ENCODE data around the gene TEC.

The TEC gene

DNA sequence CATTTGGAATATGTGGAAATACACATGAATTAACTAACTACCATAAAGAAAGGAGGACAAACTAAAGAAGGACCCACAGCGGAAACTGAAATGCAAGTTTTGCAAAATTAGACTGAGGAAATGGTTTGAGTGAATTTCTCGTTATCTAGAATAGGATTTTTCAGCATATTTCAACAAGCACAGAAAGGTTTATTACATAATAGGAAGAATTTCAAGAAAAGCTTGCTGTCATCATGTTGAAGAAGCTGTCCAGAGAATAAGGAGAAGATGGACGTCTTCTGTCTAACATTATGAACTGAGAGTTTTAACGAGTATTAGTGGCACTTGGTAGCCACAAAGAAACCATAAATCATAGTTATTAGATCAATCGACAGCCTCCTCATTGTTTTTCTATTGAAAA is 45.0 kb downstream of the TEC start:
- TF ChIP-seq CREB1 (IDR thresholded peaks at IDR 0.05; ENCODE audit: low read depth) (no peak), FOXM1 (IDR thresholded peaks at IDR 0.05; ENCODE audit: borderline replicate concordance, low read depth) (no peak)

- TF ChIP-seq YY1 (IDR thresholded peaks at IDR 0.05; ENCODE audit: low read depth) (no peak), TAF1 (IDR thresholded peaks at IDR 0.05; ENCODE audit: low read depth) (no peak), CREB1 (IDR thresholded peaks at IDR 0.05; ENCODE audit: low read depth) (no peak), NFIC (IDR thresholded peaks at IDR 0.05) (no peak), CEBPB (IDR thresholded peaks at IDR 0.05) (no peak), ZBTB7A (IDR thresholded peaks at IDR 0.05; ENCODE audit: low read depth) (no peak), USF1 (IDR thresholded peaks at IDR 0.05) (no peak)
These were observed 45.9 kb downstream of the TEC start for GRCh38 chr4:48223633-48224295.

GRCh38 chr4:48222491-48222890 is 47.1 kb downstream of the TEC start:
- TF ChIP-seq RAD21 (IDR thresholded peaks at IDR 0.05; ENCODE audit: low read depth): no peak
- no peak for TF ChIP-seq FOXM1 (IDR thresholded peaks at IDR 0.05; ENCODE audit: borderline replicate concordance, low read depth)
- no peak for TF ChIP-seq TCF12 (IDR thresholded peaks at IDR 0.05; ENCODE audit: low read depth)
- TF ChIP-seq EGR1 (IDR thresholded peaks at IDR 0.05): no peak

DNA sequence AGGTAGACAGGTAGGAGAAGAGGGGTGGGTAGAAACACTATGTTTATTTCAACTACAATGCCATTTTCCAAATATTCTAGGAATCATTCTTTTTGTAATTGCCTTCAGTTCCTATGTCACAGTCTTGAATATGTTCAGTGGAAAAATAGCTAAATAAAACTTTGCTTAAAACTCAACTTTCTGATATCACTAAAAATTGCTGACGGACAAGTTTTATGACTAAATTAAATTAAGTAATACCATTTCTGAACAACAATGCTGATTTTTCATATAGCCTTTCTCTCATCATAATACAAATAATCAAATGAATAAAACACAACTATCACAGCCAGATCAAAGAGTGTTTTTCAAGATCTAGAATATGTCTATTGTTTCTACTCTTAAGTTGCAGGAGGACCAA is 53.1 kb downstream of the TEC start:
- TF ChIP-seq YY1 (IDR thresholded peaks at IDR 0.05; ENCODE audit: low read depth) (no peak), CEBPB (IDR thresholded peaks at IDR 0.05) (no peak), TEAD4 (IDR thresholded peaks at IDR 0.05) (no peak), NFIC (IDR thresholded peaks at IDR 0.05) (no peak), TCF12 (IDR thresholded peaks at IDR 0.05; ENCODE audit: low read depth) (no peak), EP300 (IDR thresholded peaks at IDR 0.05; ENCODE audit: borderline replicate concordance) (no peak), EGR1 (IDR thresholded peaks at IDR 0.05) (no peak), USF1 (IDR thresholded peaks at IDR 0.05) (no peak), TAF1 (IDR thresholded peaks at IDR 0.05; ENCODE audit: low read depth) (no peak), CREB1 (IDR thresholded peaks at IDR 0.05; ENCODE audit: low read depth) (no peak), ZBTB7A (IDR thresholded peaks at IDR 0.05; ENCODE audit: low read depth) (no peak)
- TF ChIP-seq, protein P1, sequence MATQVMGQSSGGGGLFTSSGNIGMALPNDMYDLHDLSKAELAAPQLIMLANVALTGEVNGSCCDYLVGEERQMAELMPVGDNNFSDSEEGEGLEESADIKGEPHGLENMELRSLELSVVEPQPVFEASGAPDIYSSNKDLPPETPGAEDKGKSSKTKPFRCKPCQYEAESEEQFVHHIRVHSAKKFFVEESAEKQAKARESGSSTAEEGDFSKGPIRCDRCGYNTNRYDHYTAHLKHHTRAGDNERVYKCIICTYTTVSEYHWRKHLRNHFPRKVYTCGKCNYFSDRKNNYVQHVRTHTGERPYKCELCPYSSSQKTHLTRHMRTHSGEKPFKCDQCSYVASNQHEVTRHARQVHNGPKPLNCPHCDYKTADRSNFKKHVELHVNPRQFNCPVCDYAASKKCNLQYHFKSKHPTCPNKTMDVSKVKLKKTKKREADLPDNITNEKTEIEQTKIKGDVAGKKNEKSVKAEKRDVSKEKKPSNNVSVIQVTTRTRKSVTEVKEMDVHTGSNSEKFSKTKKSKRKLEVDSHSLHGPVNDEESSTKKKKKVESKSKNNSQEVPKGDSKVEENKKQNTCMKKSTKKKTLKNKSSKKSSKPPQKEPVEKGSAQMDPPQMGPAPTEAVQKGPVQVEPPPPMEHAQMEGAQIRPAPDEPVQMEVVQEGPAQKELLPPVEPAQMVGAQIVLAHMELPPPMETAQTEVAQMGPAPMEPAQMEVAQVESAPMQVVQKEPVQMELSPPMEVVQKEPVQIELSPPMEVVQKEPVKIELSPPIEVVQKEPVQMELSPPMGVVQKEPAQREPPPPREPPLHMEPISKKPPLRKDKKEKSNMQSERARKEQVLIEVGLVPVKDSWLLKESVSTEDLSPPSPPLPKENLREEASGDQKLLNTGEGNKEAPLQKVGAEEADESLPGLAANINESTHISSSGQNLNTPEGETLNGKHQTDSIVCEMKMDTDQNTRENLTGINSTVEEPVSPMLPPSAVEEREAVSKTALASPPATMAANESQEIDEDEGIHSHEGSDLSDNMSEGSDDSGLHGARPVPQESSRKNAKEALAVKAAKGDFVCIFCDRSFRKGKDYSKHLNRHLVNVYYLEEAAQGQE (IDR thresholded peaks at IDR 0.05; ENCODE audit: low read depth): no peak
- TF ChIP-seq, protein P2, sequence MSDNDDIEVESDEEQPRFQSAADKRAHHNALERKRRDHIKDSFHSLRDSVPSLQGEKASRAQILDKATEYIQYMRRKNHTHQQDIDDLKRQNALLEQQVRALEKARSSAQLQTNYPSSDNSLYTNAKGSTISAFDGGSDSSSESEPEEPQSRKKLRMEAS (IDR thresholded peaks at IDR 0.05): no peak

DNA sequence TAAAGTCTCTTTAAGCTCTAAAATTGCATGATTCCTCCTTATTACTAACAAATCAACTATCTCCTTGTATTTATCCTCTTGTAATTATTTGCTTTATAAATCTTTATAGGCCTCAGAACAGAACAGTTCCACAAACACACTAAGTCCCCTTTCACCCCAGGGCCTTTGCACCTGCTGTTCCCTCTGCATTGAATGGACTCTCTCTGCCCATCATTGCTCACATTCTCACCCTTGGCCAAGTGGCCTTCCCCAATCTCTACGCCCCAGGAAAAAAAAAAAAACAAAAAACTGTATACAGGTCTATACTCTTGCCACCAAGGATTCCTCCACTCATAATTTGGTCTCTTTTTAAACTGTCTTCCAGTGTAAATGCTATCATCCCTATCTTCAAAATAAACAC is 53.7 kb downstream of the TEC start:
- TF ChIP-seq RAD21 (IDR thresholded peaks at IDR 0.05; ENCODE audit: low read depth): no peak
- no peak for TF ChIP-seq NFIC (IDR thresholded peaks at IDR 0.05)
- TF ChIP-seq ZBTB7A (IDR thresholded peaks at IDR 0.05; ENCODE audit: low read depth): no peak
- TF ChIP-seq, protein P1 (IDR thresholded peaks at IDR 0.05; ENCODE audit: low read depth): no peak
- TF ChIP-seq FOXM1 (IDR thresholded peaks at IDR 0.05; ENCODE audit: borderline replicate concordance, low read depth): no peak
- no peak for TF ChIP-seq USF1 (IDR thresholded peaks at IDR 0.05)
- no peak for TF ChIP-seq CEBPB (IDR thresholded peaks at IDR 0.05)
- TF ChIP-seq YY1 (IDR thresholded peaks at IDR 0.05; ENCODE audit: low read depth): no peak

- TF ChIP-seq EP300 (IDR thresholded peaks at IDR 0.05; ENCODE audit: borderline replicate concordance) (no peak), TCF12 (IDR thresholded peaks at IDR 0.05; ENCODE audit: low read depth) (no peak), YY1 (IDR thresholded peaks at IDR 0.05; ENCODE audit: low read depth) (no peak), CEBPB (IDR thresholded peaks at IDR 0.05) (no peak), EGR1 (IDR thresholded peaks at IDR 0.05) (no peak), USF1 (IDR thresholded peaks at IDR 0.05) (no peak), NFIC (IDR thresholded peaks at IDR 0.05) (no peak), TAF1 (IDR thresholded peaks at IDR 0.05; ENCODE audit: low read depth) (no peak), ZBTB7A (IDR thresholded peaks at IDR 0.05; ENCODE audit: low read depth) (no peak), RAD21 (IDR thresholded peaks at IDR 0.05; ENCODE audit: low read depth) (no peak), FOXM1 (IDR thresholded peaks at IDR 0.05; ENCODE audit: borderline replicate concordance, low read depth) (no peak), CREB1 (IDR thresholded peaks at IDR 0.05; ENCODE audit: low read depth) (no peak), TEAD4 (IDR thresholded peaks at IDR 0.05) (no peak)
- TF ChIP-seq, protein P1 (IDR thresholded peaks at IDR 0.05; ENCODE audit: low read depth): no peak
- TF ChIP-seq, protein P2 (IDR thresholded peaks at IDR 0.05): no peak
These were observed 57.5 kb downstream of the TEC start for GRCh38 chr4:48212165-48212564.
